Right hindlimb (tissue), 1 donor: Measurements from ENCODE around the gene ELOVL5.

Source experiments
- DNase-seq: peaks from one replicate; pipeline ENCODE4 v3.0.0-alpha.2; 2018

The ELOVL5 gene

GRCh38 chr6:53236241-53236640, 112.5 kb downstream of the ELOVL5 start:
- DNase-seq = no peak

GRCh38 chr6:53235508-53235907, 113.2 kb downstream of the ELOVL5 start:
- no peak for DNase-seq

DNA sequence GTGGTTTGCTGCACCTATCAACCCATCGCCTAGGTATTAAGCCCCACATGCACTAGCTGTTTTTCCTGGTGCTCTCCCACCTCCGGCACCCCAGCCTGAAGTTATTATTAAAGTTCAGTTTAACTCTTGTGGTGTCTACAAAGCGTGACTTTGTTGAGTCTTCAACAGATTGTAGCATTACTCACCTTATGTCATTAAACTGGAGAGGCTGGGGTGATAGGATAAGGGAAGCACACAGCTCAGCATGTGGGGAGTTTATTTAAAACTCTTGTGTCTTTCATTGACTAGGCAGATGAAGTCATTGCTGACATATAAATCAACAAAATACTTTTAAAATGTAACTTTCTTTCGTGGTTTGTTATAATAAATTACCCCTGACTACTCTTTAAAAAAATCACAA, 115.4 kb downstream of the ELOVL5 start:
- no peak for DNase-seq

GRCh38 chr6:53230775-53231467, 117.8 kb downstream of the ELOVL5 start:
- no peak for DNase-seq

DNA sequence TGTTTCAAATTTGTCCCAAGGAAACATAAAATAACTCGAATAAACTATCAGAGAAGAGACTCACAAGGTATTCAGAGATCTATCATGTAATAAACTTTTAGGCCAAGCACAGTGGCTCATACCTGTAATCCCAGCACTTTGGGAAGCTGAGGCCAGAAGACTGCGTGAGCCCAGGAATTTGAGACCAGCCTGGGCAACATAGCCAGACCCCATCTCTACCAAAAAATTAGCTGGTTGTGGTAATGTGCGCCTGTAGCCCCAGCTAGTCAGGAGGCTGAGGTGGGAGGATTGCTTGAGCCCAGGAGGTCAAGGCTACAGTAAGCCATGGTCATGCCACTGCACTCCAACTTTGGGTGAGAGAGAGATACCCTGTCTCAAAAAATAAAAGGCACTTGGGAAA, 120.9 kb downstream of the ELOVL5 start:
- no peak for DNase-seq

DNA sequence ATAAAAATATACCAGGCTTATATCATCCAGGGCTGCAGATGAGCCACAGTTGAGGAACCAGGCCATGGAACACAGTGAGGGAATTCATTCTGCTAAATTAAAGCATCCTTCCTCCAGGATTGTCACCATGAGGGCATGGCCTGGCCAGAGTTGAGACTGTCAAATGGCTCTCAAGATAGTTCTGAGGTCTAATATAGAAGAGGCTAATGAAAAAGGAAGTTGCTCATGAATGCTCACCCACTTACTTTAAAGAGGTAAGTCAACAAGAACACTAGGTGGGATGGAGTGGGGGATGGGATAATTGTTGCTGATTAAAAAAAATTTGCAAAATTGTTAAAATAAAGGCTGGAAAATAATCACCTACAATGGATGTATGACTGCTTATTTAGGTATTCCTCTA, 128.1 kb downstream of the ELOVL5 start:
- no peak for DNase-seq
